GM18867 (cell line): ENCODE data around the gene LINC01488.

ENCODE experiments used
- ATAC-seq: cut with Tn5 transposase; IDR thresholded peaks from one replicate; pipeline ENCODE4 v1.9.1; 2021; ENCODE audit warnings: mild to moderate bottlenecking, moderate library complexity; ENCODE audit not compliant: unreplicated experiment

LINC01488 gene

GRCh38 chr11:69542314-69543168, 61.1 kb downstream of the LINC01488 start:
- no peak for ATAC-seq
